ENCODE measurements around the gene HOXC4.
"Not testable (repeated sequence)": the region's sequence is repeated elsewhere in the genome, so short reads cannot be mapped to it uniquely, and the experiment has no call there.

HOXC4 gene

GRCh38 chr12:54060174-54060974, 6.7 kb downstream of the HOXC4 start:
- no peak for DNase-seq

GRCh38 chr12:54060975-54061778, 7.5 kb downstream of the HOXC4 start:
- DNase-seq: no peak

- DNase-seq: no peak
These were observed 12.0 kb downstream of the HOXC4 start for GRCh38 chr12:54065677-54066076.

- DNase-seq: no peak
These were observed 12.8 kb downstream of the HOXC4 start for GRCh38 chr12:54066408-54066807.

GRCh38 chr12:54068418-54069070, 14.9 kb downstream of the HOXC4 start:
- DNase-seq: no peak

GRCh38 chr12:54071942-54072341, 18.3 kb downstream of the HOXC4 start:
- DNase-seq: no peak

- DNase-seq: no peak
These were observed 20.7 kb downstream of the HOXC4 start for GRCh38 chr12:54074308-54074707.

GRCh38 chr12:54075409-54075808, 21.8 kb downstream of the HOXC4 start:
- DNase-seq: no peak

- DNase-seq: no peak
These were observed 22.3 kb downstream of the HOXC4 start for GRCh38 chr12:54075974-54076373.

GRCh38 chr12:54077843-54078242, 24.2 kb downstream of the HOXC4 start:
- not testable (repeated sequence) for DNase-seq

GRCh38 chr12:54079115-54079514, 25.5 kb downstream of the HOXC4 start:
- not testable (repeated sequence) for DNase-seq

- DNase-seq: not testable (repeated sequence)
These were observed 26.6 kb downstream of the HOXC4 start for GRCh38 chr12:54080008-54080924.

GRCh38 chr12:54081053-54081514, 27.4 kb downstream of the HOXC4 start:
- DNase-seq: not testable (repeated sequence)

GRCh38 chr12:54081581-54082396, 28.2 kb downstream of the HOXC4 start:
- not testable (repeated sequence) for DNase-seq

GRCh38 chr12:54082397-54082892, 28.8 kb downstream of the HOXC4 start:
- DNase-seq: peak; percentile 16

- not testable (repeated sequence) for DNase-seq
These were observed 34.4 kb downstream of the HOXC4 start for GRCh38 chr12:54088011-54088410.

GRCh38 chr12:54089465-54089864, 35.8 kb downstream of the HOXC4 start:
- DNase-seq: not testable (repeated sequence)

GRCh38 chr12:54090312-54090711, 36.7 kb downstream of the HOXC4 start:
- not testable (repeated sequence) for DNase-seq

- not testable (repeated sequence) for DNase-seq
These were observed 39.3 kb downstream of the HOXC4 start for GRCh38 chr12:54092943-54093342.

- not testable (repeated sequence) for DNase-seq
These were observed 42.3 kb downstream of the HOXC4 start for GRCh38 chr12:54095928-54096327.

GRCh38 chr12:54098644-54099043, 45.0 kb downstream of the HOXC4 start:
- not testable (repeated sequence) for DNase-seq
